Measurements from ENCODE around the gene GPATCH3.

Gene GPATCH3

DNA sequence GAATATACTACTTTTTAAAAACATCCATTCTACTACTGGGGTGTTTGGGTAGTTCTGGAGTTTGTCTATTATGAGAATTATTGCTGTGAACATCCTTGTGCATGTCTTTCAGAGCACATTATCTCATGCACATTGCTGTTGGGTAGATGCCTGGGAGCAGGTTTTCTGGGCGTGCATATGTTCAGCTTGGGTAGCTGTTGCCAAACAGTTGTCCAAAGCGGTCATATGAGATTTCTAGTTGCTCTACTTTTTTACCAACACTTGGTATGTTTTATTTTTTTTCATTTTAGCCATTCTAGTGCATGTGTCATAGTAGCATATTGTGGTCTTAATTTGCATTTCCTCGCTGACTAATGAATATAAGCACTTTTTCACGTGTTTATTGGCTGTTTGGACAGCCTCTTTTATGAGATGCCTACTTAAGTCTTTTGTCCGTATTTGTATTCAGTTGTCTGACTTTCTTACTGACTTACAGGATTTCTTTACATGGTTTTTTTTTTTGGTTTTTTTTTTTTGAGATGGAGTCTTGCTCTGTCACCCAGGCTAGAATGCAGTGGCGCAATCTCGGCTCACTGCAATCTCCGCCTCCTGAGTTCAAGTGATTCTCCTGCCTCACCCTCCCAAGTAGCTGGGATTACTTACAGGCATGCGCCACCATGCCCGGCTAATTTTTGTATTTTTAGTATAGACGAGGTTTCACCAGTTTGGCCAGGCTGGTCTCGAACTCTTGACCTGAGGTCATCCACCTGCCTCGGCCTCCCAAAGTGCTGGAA lies 55.7 kb downstream of the GPATCH3 start:
- TF ChIP-seq, protein P1, sequence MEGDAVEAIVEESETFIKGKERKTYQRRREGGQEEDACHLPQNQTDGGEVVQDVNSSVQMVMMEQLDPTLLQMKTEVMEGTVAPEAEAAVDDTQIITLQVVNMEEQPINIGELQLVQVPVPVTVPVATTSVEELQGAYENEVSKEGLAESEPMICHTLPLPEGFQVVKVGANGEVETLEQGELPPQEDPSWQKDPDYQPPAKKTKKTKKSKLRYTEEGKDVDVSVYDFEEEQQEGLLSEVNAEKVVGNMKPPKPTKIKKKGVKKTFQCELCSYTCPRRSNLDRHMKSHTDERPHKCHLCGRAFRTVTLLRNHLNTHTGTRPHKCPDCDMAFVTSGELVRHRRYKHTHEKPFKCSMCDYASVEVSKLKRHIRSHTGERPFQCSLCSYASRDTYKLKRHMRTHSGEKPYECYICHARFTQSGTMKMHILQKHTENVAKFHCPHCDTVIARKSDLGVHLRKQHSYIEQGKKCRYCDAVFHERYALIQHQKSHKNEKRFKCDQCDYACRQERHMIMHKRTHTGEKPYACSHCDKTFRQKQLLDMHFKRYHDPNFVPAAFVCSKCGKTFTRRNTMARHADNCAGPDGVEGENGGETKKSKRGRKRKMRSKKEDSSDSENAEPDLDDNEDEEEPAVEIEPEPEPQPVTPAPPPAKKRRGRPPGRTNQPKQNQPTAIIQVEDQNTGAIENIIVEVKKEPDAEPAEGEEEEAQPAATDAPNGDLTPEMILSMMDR (IDR thresholded peaks at IDR 0.05; ENCODE audit: low read depth, low read length): no peak
- no peak for DNase-seq (ENCODE audit: low read depth, low spot score)
- in situ Hi-C loops (cut with HindIII; ENCODE audit: low sequenced_read_pairs): no loop called here
- no peak overlapping the region for H3K4me3 ChIP-seq (ENCODE audit: low read depth, low read length)
